ENCODE measurements around the gene KCNQ1. TPM values are rescaled to one million over a fixed set of nuclear protein-coding genes. Genes with fewer than 3 reads are reported as not detected.

Gene KCNQ1
- 10 to 100 TPM; 38.9 to 46.1 TPM for total RNA-seq

- H3K36me3 ChIP-seq (replicated peaks in 1 of 2; ENCODE audit: insufficient read depth in 1 of 2, low read depth in 2 of 2) = no peaks in the 10 kb centered on the region
- intact Hi-C loops (cut with DNase I) = no loop called here
- peak within 1 kb of the TSS; percentile 81 to 87 (median 85) for H3K27ac ChIP-seq
- ATAC-seq (peak; percentile 79), DNase-seq (peak; percentile 80 to 90 (median 84))
- TF ChIP-seq CTCF (IDR thresholded peaks at IDR 0.05) = peak in 3 of 7 experiments; percentile 8 to 47 (median 37)
- TF ChIP-seq POLR2A (IDR thresholded peaks at IDR 0.05) = peak in 2 of 3 donors; percentile 53 to 86
- H3K9me3 ChIP-seq = no peaks in the 10 kb centered on the region
- H3K4me3 ChIP-seq = peak within 1 kb of the TSS; percentile 9 to 69
- peaks cover 61% of the 10 kb centered on the region for H3K4me1 ChIP-seq
- WGBS, 2 donors = 1 to 2% methylated on average over 23 to 101 of the region's 116 CpGs
- H3K27me3 ChIP-seq = no peaks in the 10 kb centered on the region
Observed at GRCh38 chr11:2444821-2445745, at the start of gene KCNQ1. Gene KCNQ1 (plus strand): TSS chr11:2445008. CDS start chr11:2445099, 91 bp downstream.

- TF ChIP-seq CTCF (IDR thresholded peaks at IDR 0.05) (no peak), POLR2A (IDR thresholded peaks at IDR 0.05) (no peak)
- H3K9me3 ChIP-seq = no peaks in the 10 kb centered on the region
- WGBS, 2 donors = 93% methylated on average over 26 of the region's 26 CpGs; no CpG with 5 or more reads in 1 of the 2 donors
- H3K4me1 ChIP-seq = peaks cover 17% of the 10 kb centered on the region
- intact Hi-C loops (cut with DNase I) = no loop called here
- ATAC-seq (no peak), DNase-seq (no peak)
- H3K27me3 ChIP-seq = no peaks in the 10 kb centered on the region
- peaks cover 0 to 17% of the 10 kb centered on the region in 2 donors for H3K36me3 ChIP-seq (replicated peaks in 1 of 2; ENCODE audit: insufficient read depth in 1 of 2, low read depth in 2 of 2)
- peak overlapping the region in 1 of 4 donors; percentile 10 for H3K27ac ChIP-seq
- H3K4me3 ChIP-seq = no peak overlapping the region
Observed at GRCh38 chr11:2395211-2395730, 49.5 kb upstream of the KCNQ1 start.

- ATAC-seq = no peak
- no peak for DNase-seq
- no peak overlapping the region for H3K27ac ChIP-seq
- TF ChIP-seq CTCF (IDR thresholded peaks at IDR 0.05) (no peak), POLR2A (IDR thresholded peaks at IDR 0.05) (no peak)
- no peaks in the 10 kb centered on the region for H3K9me3 ChIP-seq
- intact Hi-C loops (cut with DNase I) = no loop called here
- peaks cover 15% of the 10 kb centered on the region for H3K4me1 ChIP-seq
- H3K36me3 ChIP-seq (replicated peaks in 1 of 2; ENCODE audit: insufficient read depth in 1 of 2, low read depth in 2 of 2) = peaks cover 0 to 17% of the 10 kb centered on the region in 2 donors
- H3K4me3 ChIP-seq = no peak overlapping the region
- 87 to 94% methylated on average over 10 to 17 of the region's 17 CpGs for WGBS, 2 donors
- H3K27me3 ChIP-seq = no peaks in the 10 kb centered on the region
Observed at GRCh38 chr11:2395856-2396255, 49.0 kb upstream of the KCNQ1 start.

- H3K9me3 ChIP-seq = no peaks in the 10 kb centered on the region
- peaks cover 19% of the 10 kb centered on the region for H3K4me1 ChIP-seq
- DNase-seq = no peak
- H3K27me3 ChIP-seq = no peaks in the 10 kb centered on the region
- TF ChIP-seq POLR2A (IDR thresholded peaks at IDR 0.05) = no peak
- no peak for TF ChIP-seq CTCF (IDR thresholded peaks at IDR 0.05)
- intact Hi-C loops (cut with DNase I) = no loop called here
- no peak overlapping the region for H3K27ac ChIP-seq
- no peak for ATAC-seq
- H3K4me3 ChIP-seq = no peak overlapping the region
- H3K36me3 ChIP-seq (replicated peaks in 1 of 2; ENCODE audit: insufficient read depth in 1 of 2, low read depth in 2 of 2) = peaks cover 0 to 17% of the 10 kb centered on the region in 2 donors
- 91 to 93% methylated on average over 24 to 26 of the region's 26 CpGs for WGBS, 2 donors
Observed at GRCh38 chr11:2396471-2396870, 48.3 kb upstream of the KCNQ1 start.

Data from body of pancreas (tissue), 4 donors.